ENCODE data around the gene NCBP3. TPM values are rescaled to one million over a fixed set of nuclear protein-coding genes. Genes with fewer than 3 reads are reported as not detected.

NCBP3 gene
- total and polyA plus RNA-seq, 2 donors (not counting 3 experiments of a cell fraction or from before 2014, with no cell fraction given), result 18.2 to 51.1 TPM

DNA sequence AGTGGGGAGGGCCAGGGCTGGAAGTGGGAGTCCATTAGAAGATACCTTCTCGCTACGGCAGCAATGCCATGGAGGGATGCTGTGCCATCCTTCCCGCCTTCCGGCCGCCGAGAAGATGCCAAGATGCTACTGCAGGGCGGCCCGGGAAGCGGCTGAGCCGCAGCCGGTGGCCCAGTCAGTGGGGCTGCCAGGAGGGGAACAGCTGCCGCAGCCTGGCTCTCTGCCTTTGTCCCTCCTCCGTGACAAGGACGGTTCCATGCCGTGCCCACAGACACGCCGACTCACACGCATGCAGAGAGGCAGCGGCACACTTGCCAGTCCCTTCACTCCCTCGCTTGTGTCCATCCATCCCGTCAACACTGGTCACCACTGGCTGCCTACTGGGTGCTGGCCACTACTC lies 20.2 kb upstream of the NCBP3 start:
- Histone ChIP-seq H3K36me3 (ENCODE audit: control insufficient read depth in 2 of 2, extremely low read depth in 1 of 2, insufficient read depth in 2 of 2, low read length in 2 of 2) (peaks cover 0 to 1% of the 10 kb centered on the region in 2 experiments), H3K4me1 (ENCODE audit: control insufficient read depth, extremely low read depth, insufficient read depth, low read length) (peaks cover 5% of the 10 kb centered on the region), H3K9ac (replicated peaks; ENCODE audit: extremely low read depth, insufficient read depth, low read length) (no peak overlapping the region), H3K9me3 (replicated peaks; ENCODE audit: control insufficient read depth, insufficient read depth, low read length) (no peaks in the 10 kb centered on the region), H3K79me2 (ENCODE audit: control insufficient read depth, insufficient read depth, low read length) (no peaks in the 10 kb centered on the region), H3K27me3 (ENCODE audit: control insufficient read depth in 2 of 2, insufficient read depth in 2 of 2, low read length in 2 of 2) (no peaks in the 10 kb centered on the region), H3K27ac (ENCODE audit: insufficient read depth, low read depth, low read length) (no peak overlapping the region), H2AFZ (ENCODE audit: low read depth, low read length) (no peak overlapping the region), H3K4me3 (replicated peaks in 1 of 3; ENCODE audit: insufficient read depth in 1 of 3, low read depth in 1 of 3, low read length in 3 of 3) (no peak overlapping the region), H4K20me1 (replicated peaks; ENCODE audit: control insufficient read depth, extremely low read depth, insufficient read depth, low read length) (no peaks in the 10 kb centered on the region), H3K9me1 (replicated peaks; ENCODE audit: control insufficient read depth, extremely low read depth, insufficient read depth, low read length) (no peaks in the 10 kb centered on the region), H3K4me2 (ENCODE audit: insufficient read depth, low read length) (no peak overlapping the region)
- FAIRE-seq (no peak), DNase-seq (ENCODE audit: low read depth, low spot score) (no peak)
- no TSS peak for BruUV-seq (replicated peaks)
- dilution Hi-C loops (cut with MboI; ENCODE audit: extremely low pct_ligation_motif_present, low sequenced_read_pairs), result no loop called here
- ChIA-PET CTCF (no interaction called here), POLR2A (no interaction called here)
- TF ChIP-seq POLR2A (IDR thresholded peaks at IDR 0.05; ENCODE audit: low read depth, low read length) (no peak), EZH2 (IDR thresholded peaks at IDR 0.05; ENCODE audit: borderline replicate concordance, low read depth, low read length, severe bottlenecking) (no peak)
- intact Hi-C loops (cut with micrococcal nuclease), result no loop called here

DNA sequence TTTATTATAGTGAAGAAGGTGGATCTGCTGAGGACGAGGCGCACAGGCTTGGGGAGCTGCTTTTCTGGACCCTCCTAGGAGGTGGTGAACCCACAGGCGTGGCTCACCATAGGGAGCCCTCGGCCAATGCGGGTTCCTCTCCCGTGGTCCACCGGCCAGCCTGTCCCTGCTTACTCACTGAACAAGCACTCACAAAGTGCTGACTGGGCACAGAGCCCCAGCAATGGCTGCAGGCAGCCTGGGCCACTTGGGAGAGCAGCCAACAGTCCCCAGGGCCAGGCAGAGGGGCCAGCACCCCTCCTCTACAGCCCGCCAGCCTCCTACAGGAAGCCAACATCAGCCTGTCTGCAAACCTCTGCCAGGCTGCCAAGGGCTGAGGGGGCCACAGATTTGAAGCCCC lies 19.1 kb upstream of the NCBP3 start:
- Histone ChIP-seq H3K4me2 (ENCODE audit: insufficient read depth, low read length) (no peak overlapping the region), H2AFZ (ENCODE audit: low read depth, low read length) (no peak overlapping the region), H3K27me3 (ENCODE audit: control insufficient read depth in 2 of 2, insufficient read depth in 2 of 2, low read length in 2 of 2) (no peaks in the 10 kb centered on the region), H4K20me1 (replicated peaks; ENCODE audit: control insufficient read depth, extremely low read depth, insufficient read depth, low read length) (no peaks in the 10 kb centered on the region), H3K36me3 (ENCODE audit: control insufficient read depth in 2 of 2, extremely low read depth in 1 of 2, insufficient read depth in 2 of 2, low read length in 2 of 2) (peaks cover 0 to 5% of the 10 kb centered on the region in 2 experiments), H3K79me2 (ENCODE audit: control insufficient read depth, insufficient read depth, low read length) (no peaks in the 10 kb centered on the region), H3K27ac (ENCODE audit: insufficient read depth, low read depth, low read length) (no peak overlapping the region), H3K9me1 (replicated peaks; ENCODE audit: control insufficient read depth, extremely low read depth, insufficient read depth, low read length) (no peaks in the 10 kb centered on the region), H3K4me3 (replicated peaks in 1 of 3; ENCODE audit: insufficient read depth in 1 of 3, low read depth in 1 of 3, low read length in 3 of 3) (no peak overlapping the region), H3K9ac (replicated peaks; ENCODE audit: extremely low read depth, insufficient read depth, low read length) (no peak overlapping the region), H3K9me3 (replicated peaks; ENCODE audit: control insufficient read depth, insufficient read depth, low read length) (no peaks in the 10 kb centered on the region), H3K4me1 (ENCODE audit: control insufficient read depth, extremely low read depth, insufficient read depth, low read length) (no peaks in the 10 kb centered on the region)
- FAIRE-seq, result no peak
- CTCF ChIA-PET, result interaction anchor here (1.2 to 2.8 kb wide), 8 partner anchors 20 to 127 kb away, joined by 3 to 13 read pairs (median 4); no protein-coding TSS in a partner anchor
- dilution Hi-C loops (cut with MboI; ENCODE audit: extremely low pct_ligation_motif_present, low sequenced_read_pairs) (no loop called here), intact Hi-C loops (cut with micrococcal nuclease) (loop anchor here (2.0 kb wide), 1 partner anchor 28 kb away; the partner anchor contains the start of gene CAMKK1)
- POLR2A ChIA-PET, result no interaction called here
- TF ChIP-seq, protein P1, sequence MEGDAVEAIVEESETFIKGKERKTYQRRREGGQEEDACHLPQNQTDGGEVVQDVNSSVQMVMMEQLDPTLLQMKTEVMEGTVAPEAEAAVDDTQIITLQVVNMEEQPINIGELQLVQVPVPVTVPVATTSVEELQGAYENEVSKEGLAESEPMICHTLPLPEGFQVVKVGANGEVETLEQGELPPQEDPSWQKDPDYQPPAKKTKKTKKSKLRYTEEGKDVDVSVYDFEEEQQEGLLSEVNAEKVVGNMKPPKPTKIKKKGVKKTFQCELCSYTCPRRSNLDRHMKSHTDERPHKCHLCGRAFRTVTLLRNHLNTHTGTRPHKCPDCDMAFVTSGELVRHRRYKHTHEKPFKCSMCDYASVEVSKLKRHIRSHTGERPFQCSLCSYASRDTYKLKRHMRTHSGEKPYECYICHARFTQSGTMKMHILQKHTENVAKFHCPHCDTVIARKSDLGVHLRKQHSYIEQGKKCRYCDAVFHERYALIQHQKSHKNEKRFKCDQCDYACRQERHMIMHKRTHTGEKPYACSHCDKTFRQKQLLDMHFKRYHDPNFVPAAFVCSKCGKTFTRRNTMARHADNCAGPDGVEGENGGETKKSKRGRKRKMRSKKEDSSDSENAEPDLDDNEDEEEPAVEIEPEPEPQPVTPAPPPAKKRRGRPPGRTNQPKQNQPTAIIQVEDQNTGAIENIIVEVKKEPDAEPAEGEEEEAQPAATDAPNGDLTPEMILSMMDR (IDR thresholded peaks at IDR 0.05; ENCODE audit: extremely low read depth in 1 of 2, insufficient read depth in 1 of 2, low read depth in 1 of 2, low read length in 2 of 2), result no peak
- no peak for TF ChIP-seq POLR2AphosphoS5 (IDR thresholded peaks at IDR 0.05; ENCODE audit: insufficient read depth, low read depth, low read length)
- TF ChIP-seq EZH2 (IDR thresholded peaks at IDR 0.05; ENCODE audit: borderline replicate concordance, low read depth, low read length, severe bottlenecking), result no peak
- TF ChIP-seq, protein P2, sequence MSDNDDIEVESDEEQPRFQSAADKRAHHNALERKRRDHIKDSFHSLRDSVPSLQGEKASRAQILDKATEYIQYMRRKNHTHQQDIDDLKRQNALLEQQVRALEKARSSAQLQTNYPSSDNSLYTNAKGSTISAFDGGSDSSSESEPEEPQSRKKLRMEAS (IDR thresholded peaks at IDR 0.05; ENCODE audit: insufficient read depth, insufficient read length), result no peak
- TF ChIP-seq JUN (IDR thresholded peaks at IDR 0.05; ENCODE audit: borderline replicate concordance, insufficient read depth, insufficient read length, low read depth), result no peak
- TF ChIP-seq FOS (IDR thresholded peaks at IDR 0.05; ENCODE audit: borderline replicate concordance, insufficient read depth, low read length), result no peak
- no TSS peak for BruUV-seq (replicated peaks)
- no peak for DNase-seq (ENCODE audit: low read depth, low spot score)

Measured in endothelial cell of umbilical vein (primary cell).